Measurements from ENCODE around the gene NR5A1.

The NR5A1 gene

DNA sequence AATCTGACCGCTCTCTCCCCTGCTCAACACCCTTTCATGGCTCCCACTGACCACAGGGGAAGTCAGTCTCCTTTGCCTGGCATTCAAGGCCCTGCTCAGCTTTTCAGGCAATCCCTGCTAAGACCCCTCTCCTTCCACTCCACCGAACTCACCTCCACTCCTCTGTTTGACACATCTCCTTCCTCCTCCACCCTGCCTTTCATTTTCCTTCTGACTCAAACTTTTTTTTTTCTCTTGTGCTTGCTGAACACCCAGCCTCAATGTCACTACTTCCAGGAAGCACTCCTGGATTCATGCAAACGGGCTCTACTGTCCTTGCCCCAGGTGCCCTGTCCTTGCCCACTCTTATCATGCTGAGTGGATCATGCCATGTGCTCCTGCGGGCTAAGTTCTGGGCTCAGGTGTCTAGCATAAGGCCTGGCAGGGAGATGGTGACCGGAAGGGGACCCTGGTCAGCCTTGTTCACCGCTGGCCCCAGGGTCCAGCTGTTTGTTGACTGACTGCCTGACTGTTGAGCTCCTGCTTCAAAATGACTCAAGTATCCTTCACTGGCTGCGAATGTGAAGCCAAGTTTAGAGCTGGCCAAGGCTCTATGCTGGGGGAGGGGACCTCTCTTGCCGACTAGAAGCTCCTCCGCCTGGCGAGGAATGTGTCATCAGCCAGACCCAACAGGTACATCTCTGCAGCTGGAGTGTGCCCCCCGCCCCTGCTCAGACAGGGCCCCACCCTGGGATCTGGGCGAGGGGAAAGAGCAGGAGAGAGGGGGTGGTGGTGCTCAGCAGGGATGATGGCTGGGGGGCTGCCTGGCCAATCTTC is 6.2 kb downstream of the NR5A1 start:
- no peak for DNase-seq
- TF ChIP-seq, protein P1, sequence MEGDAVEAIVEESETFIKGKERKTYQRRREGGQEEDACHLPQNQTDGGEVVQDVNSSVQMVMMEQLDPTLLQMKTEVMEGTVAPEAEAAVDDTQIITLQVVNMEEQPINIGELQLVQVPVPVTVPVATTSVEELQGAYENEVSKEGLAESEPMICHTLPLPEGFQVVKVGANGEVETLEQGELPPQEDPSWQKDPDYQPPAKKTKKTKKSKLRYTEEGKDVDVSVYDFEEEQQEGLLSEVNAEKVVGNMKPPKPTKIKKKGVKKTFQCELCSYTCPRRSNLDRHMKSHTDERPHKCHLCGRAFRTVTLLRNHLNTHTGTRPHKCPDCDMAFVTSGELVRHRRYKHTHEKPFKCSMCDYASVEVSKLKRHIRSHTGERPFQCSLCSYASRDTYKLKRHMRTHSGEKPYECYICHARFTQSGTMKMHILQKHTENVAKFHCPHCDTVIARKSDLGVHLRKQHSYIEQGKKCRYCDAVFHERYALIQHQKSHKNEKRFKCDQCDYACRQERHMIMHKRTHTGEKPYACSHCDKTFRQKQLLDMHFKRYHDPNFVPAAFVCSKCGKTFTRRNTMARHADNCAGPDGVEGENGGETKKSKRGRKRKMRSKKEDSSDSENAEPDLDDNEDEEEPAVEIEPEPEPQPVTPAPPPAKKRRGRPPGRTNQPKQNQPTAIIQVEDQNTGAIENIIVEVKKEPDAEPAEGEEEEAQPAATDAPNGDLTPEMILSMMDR (IDR thresholded peaks at IDR 0.05; ENCODE audit: low read length), result no peak
- no peak for TF ChIP-seq EZH2 (optimal IDR thresholded peaks at IDR 0.05; ENCODE audit: low read depth, low read length)
- TF ChIP-seq EZH2phosphoT487 (IDR thresholded peaks at IDR 0.05; ENCODE audit: low read length), result no peak
- Histone ChIP-seq H3K4me2 (ENCODE audit: low read depth, low read length) (no peak overlapping the region), H4K20me1 (ENCODE audit: insufficient read depth, low read length) (no peaks in the 10 kb centered on the region), H3K27ac (ENCODE audit: low read length) (no peak overlapping the region), H3K9ac (ENCODE audit: low read length) (no peak overlapping the region), H3K36me3 (replicated peaks; ENCODE audit: insufficient read depth, low read length) (no peaks in the 10 kb centered on the region), H3K4me3 (ENCODE audit: low read length) (no peak overlapping the region), H2AFZ (ENCODE audit: low read length) (no peak overlapping the region), H3K9me3 (replicated peaks; ENCODE audit: insufficient read depth, low read length) (no peaks in the 10 kb centered on the region), H3K27me3 (replicated peaks; ENCODE audit: insufficient read depth, low read length) (peaks cover 82% of the 10 kb centered on the region), H3K9me2 (replicated peaks; ENCODE audit: insufficient read depth, low read length) (no peaks in the 10 kb centered on the region), H3K79me2 (ENCODE audit: low read length) (no peaks in the 10 kb centered on the region), H3F3A (ENCODE audit: insufficient read depth, low read length) (no peaks in the 10 kb centered on the region), H3K4me1 (ENCODE audit: low read length) (no peaks in the 10 kb centered on the region)

DNA sequence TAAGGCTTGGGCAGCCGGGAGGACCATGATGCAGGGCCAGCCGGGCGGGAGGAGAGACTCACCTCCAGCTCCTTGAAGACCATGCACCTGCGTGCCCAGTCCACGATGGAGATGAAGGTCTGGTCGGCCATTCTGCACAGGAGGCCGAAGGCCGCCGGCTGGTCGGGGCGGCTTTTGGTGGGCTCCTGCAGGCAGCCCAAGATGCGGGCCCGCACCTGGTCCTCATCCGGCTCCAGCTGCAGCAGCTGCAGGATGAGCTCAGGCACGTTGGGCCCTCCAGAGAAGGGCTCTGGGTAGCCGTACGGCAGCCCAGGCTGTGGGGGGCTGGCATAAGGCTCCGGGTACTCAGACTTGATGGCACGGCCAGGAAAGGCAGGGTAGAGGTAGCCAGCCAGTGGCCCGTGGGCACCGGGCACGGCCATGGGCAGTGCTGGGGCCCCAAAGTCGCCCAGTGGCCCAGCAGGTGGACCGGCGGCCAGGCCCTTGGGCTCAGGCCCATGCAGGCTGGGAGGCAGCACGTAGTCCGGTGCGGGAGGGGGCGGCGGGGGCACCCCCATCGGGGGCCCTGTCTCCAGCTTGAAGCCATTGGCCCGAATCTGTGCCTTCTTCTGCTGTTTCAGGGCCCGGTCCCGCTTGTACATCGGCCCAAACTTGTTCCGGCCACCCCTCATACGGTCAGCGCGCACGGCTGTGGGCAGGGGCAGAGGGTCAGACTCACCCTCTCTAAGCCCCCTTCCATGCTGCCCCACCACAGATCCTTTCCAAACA is 7.0 kb downstream of the NR5A1 start:
- no peak for DNase-seq
- Histone ChIP-seq H3K4me3 (ENCODE audit: low read length) (no peak overlapping the region), H3F3A (ENCODE audit: insufficient read depth, low read length) (no peaks in the 10 kb centered on the region), H3K27me3 (replicated peaks; ENCODE audit: insufficient read depth, low read length) (peaks cover 84% of the 10 kb centered on the region), H3K9me2 (replicated peaks; ENCODE audit: insufficient read depth, low read length) (no peaks in the 10 kb centered on the region), H3K9ac (ENCODE audit: low read length) (no peak overlapping the region), H3K36me3 (replicated peaks; ENCODE audit: insufficient read depth, low read length) (no peaks in the 10 kb centered on the region), H3K4me1 (ENCODE audit: low read length) (no peaks in the 10 kb centered on the region), H3K79me2 (ENCODE audit: low read length) (no peaks in the 10 kb centered on the region), H3K9me3 (replicated peaks; ENCODE audit: insufficient read depth, low read length) (no peaks in the 10 kb centered on the region), H3K4me2 (ENCODE audit: low read depth, low read length) (no peak overlapping the region), H3K27ac (ENCODE audit: low read length) (no peak overlapping the region), H4K20me1 (ENCODE audit: insufficient read depth, low read length) (no peaks in the 10 kb centered on the region), H2AFZ (ENCODE audit: low read length) (no peak overlapping the region)
- TF ChIP-seq, protein P1 (IDR thresholded peaks at IDR 0.05; ENCODE audit: low read length), result no peak
- TF ChIP-seq EZH2 (optimal IDR thresholded peaks at IDR 0.05; ENCODE audit: low read depth, low read length) (no peak), EZH2phosphoT487 (IDR thresholded peaks at IDR 0.05; ENCODE audit: low read length) (no peak)

DNA sequence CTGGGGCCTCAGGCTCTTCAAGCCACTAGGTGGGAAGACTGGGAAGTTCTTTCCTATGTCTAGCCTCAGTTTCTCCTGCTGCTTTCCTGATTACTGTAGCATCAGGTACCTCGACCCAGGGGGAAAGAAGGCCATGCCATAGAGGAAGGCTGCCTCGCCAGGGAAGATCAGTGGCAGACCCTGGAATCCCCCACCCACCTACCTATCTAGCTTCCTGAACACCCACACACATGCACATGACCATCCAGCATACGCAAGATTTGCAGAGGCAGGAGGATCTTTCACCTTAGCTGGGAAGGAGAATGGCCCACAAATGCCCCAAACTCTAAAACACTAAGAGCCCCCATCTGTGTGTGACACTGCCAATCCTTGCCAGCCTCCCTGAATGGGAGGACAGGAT is 8.0 kb downstream of the NR5A1 start:
- no peak for TF ChIP-seq EZH2phosphoT487 (IDR thresholded peaks at IDR 0.05; ENCODE audit: low read length)
- TF ChIP-seq, protein P1 (IDR thresholded peaks at IDR 0.05; ENCODE audit: low read length), result no peak
- TF ChIP-seq EZH2 (optimal IDR thresholded peaks at IDR 0.05; ENCODE audit: low read depth, low read length), result no peak
- Histone ChIP-seq H4K20me1 (ENCODE audit: insufficient read depth, low read length) (no peaks in the 10 kb centered on the region), H3K27ac (ENCODE audit: low read length) (no peak overlapping the region), H3K4me2 (ENCODE audit: low read depth, low read length) (no peak overlapping the region), H2AFZ (ENCODE audit: low read length) (no peak overlapping the region), H3K9ac (ENCODE audit: low read length) (no peak overlapping the region), H3K4me3 (ENCODE audit: low read length) (no peak overlapping the region), H3K9me2 (replicated peaks; ENCODE audit: insufficient read depth, low read length) (no peaks in the 10 kb centered on the region), H3K9me3 (replicated peaks; ENCODE audit: insufficient read depth, low read length) (no peaks in the 10 kb centered on the region), H3K27me3 (replicated peaks; ENCODE audit: insufficient read depth, low read length) (peaks cover 90% of the 10 kb centered on the region), H3K36me3 (replicated peaks; ENCODE audit: insufficient read depth, low read length) (no peaks in the 10 kb centered on the region), H3K4me1 (ENCODE audit: low read length) (no peaks in the 10 kb centered on the region), H3F3A (ENCODE audit: insufficient read depth, low read length) (no peaks in the 10 kb centered on the region), H3K79me2 (ENCODE audit: low read length) (no peaks in the 10 kb centered on the region)
- no peak for DNase-seq
